Omental fat pad (tissue), 4 donors: ENCODE data around the gene PYDC2. TPM values are rescaled to one million over a fixed set of nuclear protein-coding genes. Genes with fewer than 3 reads are reported as not detected.

Experiments used
- small RNA-seq: library from RNA; depleted of rRNA; stranded (forward); fragments of <200 nt; gene quantifications from one replicate; pipeline ENCODE3, GENCODE V24; 2016
- total RNA-seq, 4 donors: library from RNA; depleted of rRNA; stranded (reverse); fragments of >200 nt; gene quantifications; one replicate each; pipeline ENCODE4 v1.1.0, GENCODE V29; 2016

PYDC2 gene
- total RNA-seq, 4 donors from 2014 or later: not detected

Small RNA genes lying within 50 kb of the gene (small RNA-seq; reads per million reads assigned to genes)
- not detected for gene PYDC2

Other genes starting within 250 kb of the PYDC2 start
- gene CCDC50, start 131.8 kb upstream of the PYDC2 start, total RNA-seq: 100 to 1,000 TPM in 3 of 4 donors, 10 to 100 TPM in 1; 93.3 to 182 (median 125) TPM
- 1 to 10 TPM in 2 of 4 donors, under 1 TPM in 2; 0.24 to 1.3 (median 1.00) TPM for gene UTS2B, start 130.6 kb upstream of the PYDC2 start, total RNA-seq